Heart left ventricle (tissue), 13 donors: Measurements from ENCODE around the gene GPR78.

Experiments
- POLR2A ChIP-seq, 2 donors: fragments of 450-650 bp; IDR thresholded peaks; one replicate each; pipeline ENCODE4 v1.6.1; 2017; ENCODE audit warnings: antibody characterized with exemption in 2 of 2, mild to moderate bottlenecking in 2 of 2, moderate library complexity in 2 of 2
- TF ChIP-seq, protein P1 (sequence below), 12 donors: fragments of 200-600 bp; sonication (generic) in 4 of 12; IDR thresholded peaks; one replicate each; pipeline versions ENCODE4 v1.5.0 to v1.8.0; 2018 to 2022; ENCODE audit warnings: antibody characterized with exemption in 12 of 12, mild to moderate bottlenecking in 5 of 12
- donor health status: ischemic (EF 13 %, LVEDD 7.1; RV severe dilation, severe dysfunction).
- donor health status: DM: no; HTN: yes; CAD: no.
- donor health status: DM: no; HTN: no; CAD: no.
- donor health status: ischemic (EF 25% LVEDD 6.9; RV normal size, moderate dysfunction).
- donor health status: ischemic (EF 25% LVEDD 5.7; RV mildly dilated, moderate dysfunction).
- donor health status: ischemic (EF 35%, LVEDD 5.7; RV mildly dilated, moderate dysfunction).
- donor health status: nonischemic (EF 11% LVEDD 7.7; RV severe dilation, severe dysfunction).
- donor health status: DM: yes; HTN: yes; CAD: no.
- donor health status: PGD.
- donor health status: ischemic (EF 29% LVEDD 5.4; RV normal size, mild dysfunction).
- donor health status: nonischemic (EF 23%, LVEDD 6.1; RV moderate dilation, normal function).

DNA sequence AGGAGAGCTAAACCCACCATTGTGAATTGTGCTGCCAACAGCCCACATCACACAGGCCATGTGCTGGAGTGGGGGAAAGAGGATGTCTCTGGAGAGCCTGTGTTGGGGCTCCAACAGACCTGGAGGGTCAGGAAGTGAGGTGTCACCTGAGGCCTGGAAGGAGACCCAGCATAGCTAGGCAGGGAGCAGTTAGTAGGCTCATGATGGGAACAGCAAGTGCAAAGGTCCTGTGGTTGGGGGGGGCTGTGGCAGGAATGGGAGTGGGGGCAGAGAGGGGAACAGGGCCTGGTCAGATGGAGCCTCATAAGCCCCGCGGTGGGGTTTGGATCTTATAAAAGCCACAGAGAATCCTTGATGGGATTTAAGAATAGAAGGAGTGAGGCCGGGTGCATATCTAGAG is 35.9 kb upstream of the GPR78 start:
- TF ChIP-seq, protein P1, sequence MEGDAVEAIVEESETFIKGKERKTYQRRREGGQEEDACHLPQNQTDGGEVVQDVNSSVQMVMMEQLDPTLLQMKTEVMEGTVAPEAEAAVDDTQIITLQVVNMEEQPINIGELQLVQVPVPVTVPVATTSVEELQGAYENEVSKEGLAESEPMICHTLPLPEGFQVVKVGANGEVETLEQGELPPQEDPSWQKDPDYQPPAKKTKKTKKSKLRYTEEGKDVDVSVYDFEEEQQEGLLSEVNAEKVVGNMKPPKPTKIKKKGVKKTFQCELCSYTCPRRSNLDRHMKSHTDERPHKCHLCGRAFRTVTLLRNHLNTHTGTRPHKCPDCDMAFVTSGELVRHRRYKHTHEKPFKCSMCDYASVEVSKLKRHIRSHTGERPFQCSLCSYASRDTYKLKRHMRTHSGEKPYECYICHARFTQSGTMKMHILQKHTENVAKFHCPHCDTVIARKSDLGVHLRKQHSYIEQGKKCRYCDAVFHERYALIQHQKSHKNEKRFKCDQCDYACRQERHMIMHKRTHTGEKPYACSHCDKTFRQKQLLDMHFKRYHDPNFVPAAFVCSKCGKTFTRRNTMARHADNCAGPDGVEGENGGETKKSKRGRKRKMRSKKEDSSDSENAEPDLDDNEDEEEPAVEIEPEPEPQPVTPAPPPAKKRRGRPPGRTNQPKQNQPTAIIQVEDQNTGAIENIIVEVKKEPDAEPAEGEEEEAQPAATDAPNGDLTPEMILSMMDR (IDR thresholded peaks at IDR 0.05) = no peak
- no peak for TF ChIP-seq POLR2A (IDR thresholded peaks at IDR 0.05)
